DMS 273 treated with DMSO at 0.1 percent for 48 hours (cell line): ENCODE data around the gene ARHGAP26.
"Not testable (repeated sequence)": the region's sequence is repeated elsewhere in the genome, so short reads cannot be mapped to it uniquely, and the experiment has no call there.

Experiments
- DNase-seq: peaks from one replicate; lab custom pipeline; 2025; lab: John Stamatoyannopoulos, UW

The ARHGAP26 gene

GRCh38 chr5:143118222-143118621 is 348.0 kb downstream of the ARHGAP26 start:
- no peak for DNase-seq

- not testable (repeated sequence) for DNase-seq
Measured at GRCh38 chr5:143118818-143119217, 348.6 kb downstream of the ARHGAP26 start.

DNA sequence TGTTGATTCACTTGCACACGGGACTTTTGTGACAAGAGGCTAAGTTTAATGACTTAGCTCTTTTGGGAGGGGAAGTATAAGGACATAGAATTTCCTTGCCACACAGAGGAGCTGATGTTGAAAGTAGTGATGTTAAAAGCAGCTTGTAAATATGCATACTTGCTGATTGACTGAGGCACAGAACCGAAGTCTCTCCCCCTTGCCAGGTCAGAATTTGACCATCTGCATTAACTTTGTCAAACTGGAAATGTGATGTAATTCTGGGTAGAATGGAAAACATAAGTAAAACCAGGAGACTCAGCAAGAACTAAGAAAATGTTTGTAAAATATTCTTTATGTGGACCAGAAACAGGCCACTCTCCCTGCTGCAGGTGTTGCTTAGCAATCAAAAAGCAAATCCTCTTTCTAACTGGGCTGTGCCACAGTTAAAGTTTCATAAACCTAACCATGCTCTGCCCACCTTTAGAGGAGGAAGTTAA is 349.2 kb downstream of the ARHGAP26 start:
- no peak for DNase-seq

- no peak for DNase-seq
Measured at GRCh38 chr5:143119881-143120341, 349.7 kb downstream of the ARHGAP26 start.

DNA sequence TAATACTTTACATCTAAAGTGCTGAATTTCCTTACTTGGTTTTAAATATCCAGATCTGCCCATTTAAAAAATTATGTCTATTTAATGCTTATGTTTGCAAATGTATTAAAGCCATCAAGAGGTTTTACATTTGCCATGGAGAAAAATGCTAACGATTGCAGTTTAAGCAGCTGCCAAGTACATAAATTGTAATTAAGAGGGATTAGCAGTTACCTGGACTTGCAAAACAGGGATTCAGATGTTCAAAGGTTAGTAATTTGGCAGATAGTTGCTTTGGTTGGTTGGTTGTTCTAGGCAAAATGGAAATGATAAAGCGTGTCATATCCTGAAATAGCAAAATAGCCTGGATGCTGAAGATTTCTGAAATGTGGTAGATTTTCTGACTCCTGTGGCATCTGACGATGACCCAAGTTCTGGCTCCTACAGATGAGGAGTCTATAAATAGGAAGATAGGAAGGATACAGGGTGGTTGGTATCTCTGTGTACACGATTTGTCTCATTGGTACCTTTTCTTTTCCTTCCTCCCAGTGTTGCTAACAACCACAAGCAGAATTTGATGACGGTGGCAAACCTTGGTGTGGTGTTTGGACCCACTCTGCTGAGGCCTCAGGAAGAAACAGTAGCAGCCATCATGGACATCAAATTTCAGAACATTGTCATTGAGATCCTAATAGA is 350.4 kb downstream of the ARHGAP26 start:
- DNase-seq, result no peak

DNA sequence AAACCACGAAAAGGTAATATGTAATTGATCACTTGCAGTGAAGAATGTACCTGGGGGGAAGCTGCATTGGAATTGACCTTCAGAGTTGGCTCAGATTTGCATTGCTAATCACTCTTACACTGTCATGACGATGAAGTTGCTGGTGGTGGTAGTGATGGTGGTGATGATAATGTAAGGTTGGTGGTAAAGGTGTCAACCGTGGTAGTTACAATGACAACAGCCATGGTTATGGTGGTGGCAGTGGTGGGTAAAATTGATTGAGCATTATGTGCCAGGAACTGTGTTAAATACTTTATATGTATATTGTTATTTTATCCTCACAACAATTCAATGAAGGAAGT is 350.9 kb downstream of the ARHGAP26 start:
- DNase-seq, result no peak

GRCh38 chr5:143124593-143124992 is 354.4 kb downstream of the ARHGAP26 start:
- no peak for DNase-seq

DNA sequence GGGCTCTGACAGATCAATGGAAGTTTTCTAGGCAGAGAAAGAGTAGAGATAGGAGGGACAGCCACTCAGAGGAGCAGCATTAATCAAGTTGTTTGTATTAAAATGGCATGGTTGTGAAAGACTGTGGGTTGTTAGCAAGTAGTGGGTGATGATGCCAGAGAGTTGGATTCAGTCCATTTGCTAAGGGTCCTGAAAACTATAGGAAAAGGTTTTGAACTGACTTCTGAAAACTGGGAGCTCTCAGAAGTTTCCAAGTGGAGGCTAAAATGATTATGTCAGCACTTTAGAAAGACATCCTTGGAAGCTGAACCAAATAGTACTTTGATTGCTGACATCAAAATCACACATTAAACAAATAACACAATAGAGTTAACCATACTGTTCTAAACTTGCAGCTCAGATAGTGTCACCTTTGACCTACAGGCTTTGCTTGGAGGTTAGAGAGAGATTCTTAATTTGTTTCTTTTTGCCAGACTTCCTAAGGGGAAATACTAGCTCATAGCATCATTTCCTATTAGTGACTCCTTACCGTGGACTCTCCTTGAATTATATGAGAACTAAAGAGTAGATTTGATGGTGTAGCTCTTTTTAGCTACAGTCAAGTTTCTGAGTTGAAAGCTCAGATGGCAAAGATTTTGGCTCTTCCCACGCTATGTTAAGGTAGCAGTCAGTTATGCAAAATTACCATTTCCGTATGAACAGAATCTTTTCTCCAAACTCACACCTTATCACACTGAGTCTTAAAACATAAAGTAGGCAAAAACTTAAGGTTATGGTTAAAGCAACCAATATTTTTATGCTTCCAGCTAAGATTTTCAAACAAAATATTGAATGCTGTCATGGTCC is 356.2 kb downstream of the ARHGAP26 start:
- DNase-seq, result no peak

- DNase-seq, result no peak
Measured at GRCh38 chr5:143128412-143129071, 358.4 kb downstream of the ARHGAP26 start.

DNA sequence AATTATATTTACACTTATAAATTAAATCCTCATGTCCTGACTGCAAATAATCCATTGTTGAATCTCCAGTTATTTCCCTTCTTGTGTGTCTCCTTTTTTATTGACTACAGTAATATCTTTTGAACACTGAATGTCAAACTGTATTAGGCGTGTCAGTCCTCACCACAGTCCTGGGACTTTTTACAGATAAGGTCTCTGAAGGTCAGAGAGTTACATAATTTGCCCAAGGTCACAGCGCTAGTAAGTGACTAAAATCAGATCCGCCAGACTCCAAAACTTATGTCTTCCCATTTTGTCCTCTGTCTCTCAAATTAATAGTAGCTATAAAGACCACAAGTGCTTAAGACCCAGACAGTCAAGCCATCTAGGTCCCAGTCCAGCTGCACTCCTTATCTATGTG is 359.0 kb downstream of the ARHGAP26 start:
- DNase-seq, result no peak

DNA sequence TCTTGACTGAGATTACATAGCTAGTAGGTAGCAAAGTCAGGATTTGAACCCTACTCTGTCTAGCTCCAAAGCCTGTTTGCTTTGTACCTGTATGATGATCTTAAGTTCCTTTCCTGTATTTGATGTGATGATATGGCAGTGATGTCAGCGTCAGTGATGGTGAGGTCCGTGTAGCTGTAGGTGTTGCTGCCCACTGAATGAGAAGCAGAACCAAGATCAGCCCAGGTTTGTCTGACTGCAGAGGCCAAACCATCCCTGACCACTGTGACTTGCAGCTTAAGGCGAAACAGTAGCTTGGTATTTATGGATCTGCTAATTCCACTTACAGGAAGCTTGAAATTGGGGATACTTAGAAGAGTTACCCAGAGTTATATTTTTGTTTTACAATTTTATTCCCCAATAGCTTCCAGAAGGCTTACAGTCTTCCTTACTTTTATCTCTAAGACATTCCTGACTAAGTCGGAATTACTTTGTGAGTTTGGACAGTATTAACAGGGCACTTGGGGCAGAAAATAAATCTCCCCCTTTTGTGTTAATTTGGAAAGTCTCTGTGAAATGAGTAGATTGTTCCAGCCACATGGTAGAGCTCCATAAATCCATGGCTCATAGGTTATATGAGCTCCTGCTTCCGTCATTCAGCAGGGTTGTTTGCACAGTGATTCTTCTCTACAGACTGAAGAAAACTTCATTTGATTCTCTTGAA is 359.9 kb downstream of the ARHGAP26 start:
- no peak for DNase-seq

GRCh38 chr5:143130613-143131305 is 360.6 kb downstream of the ARHGAP26 start:
- no peak for DNase-seq

DNA sequence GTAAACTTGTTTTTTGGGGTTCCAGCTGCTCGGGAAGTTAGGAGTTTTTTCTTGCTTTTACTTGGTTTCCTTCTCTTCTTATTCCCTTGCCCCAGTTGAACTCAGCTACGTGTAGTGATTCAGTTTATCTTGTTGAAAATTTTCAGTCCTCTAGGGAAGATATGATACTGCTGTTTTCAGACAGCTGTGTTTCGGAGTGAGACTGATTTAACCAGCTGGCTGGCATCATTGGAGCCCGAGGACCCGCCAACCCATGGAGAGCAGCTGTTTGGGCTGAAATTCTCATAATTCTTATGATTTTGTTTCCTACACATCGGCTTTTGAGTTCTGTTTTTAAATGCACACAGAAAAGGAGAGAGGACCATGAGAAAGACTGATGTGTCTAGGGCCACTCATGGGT is 361.8 kb downstream of the ARHGAP26 start:
- DNase-seq, result no peak

- DNase-seq, result no peak
Measured at GRCh38 chr5:143132739-143133138, 362.6 kb downstream of the ARHGAP26 start.

DNA sequence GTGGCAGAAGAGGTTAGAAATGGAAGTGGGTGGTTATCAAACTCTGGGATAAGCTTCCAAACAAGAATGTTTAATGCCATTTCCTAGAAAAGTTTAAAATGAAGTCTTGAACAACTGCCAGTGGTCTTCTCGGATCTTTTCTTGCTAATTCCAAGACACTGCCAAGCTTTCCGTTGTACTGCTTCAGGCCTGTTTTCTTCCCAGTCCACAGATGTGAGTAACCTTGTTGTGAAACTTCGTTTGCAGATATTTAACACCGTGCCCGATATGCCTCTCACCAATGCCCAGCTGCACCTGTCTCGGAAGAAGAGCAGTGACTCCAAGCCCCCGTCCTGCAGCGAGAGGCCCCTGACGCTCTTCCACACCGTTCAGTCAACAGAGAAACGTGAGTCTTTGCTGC is 363.5 kb downstream of the ARHGAP26 start:
- DNase-seq, result no peak

- DNase-seq, result no peak
Measured at GRCh38 chr5:143134269-143134668, 364.1 kb downstream of the ARHGAP26 start.

DNA sequence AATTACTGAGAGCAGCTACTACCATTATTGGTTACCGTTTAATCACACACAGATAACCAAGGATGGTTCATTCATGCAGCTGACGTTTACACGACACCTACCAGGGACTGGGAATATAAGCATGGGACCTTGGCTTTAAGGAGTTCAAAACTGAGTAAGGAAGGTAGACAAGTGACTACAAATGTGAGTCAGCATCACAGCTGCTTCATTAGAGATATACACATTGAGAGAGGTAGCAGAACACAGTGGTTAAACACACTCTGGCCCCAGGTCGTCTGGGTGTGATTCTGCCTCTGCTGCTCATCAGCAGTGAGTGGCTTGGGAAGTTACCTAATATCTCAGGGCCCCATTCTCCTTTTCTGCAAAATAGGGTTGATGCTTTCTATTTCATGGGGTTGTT is 364.7 kb downstream of the ARHGAP26 start:
- no peak for DNase-seq

GRCh38 chr5:143135832-143136551 is 365.8 kb downstream of the ARHGAP26 start:
- no peak for DNase-seq

GRCh38 chr5:143138839-143139238 is 368.7 kb downstream of the ARHGAP26 start:
- DNase-seq, result no peak

- no peak for DNase-seq
Measured at GRCh38 chr5:143139585-143139984, 369.4 kb downstream of the ARHGAP26 start.
